ENCODE data around the gene KLHL6. TPM values are rescaled to one million over a fixed set of nuclear protein-coding genes. Genes with fewer than 3 reads are reported as not detected.

Gene KLHL6
- total RNA-seq, 1 experiment from 2014 or later, result not detected

DNA sequence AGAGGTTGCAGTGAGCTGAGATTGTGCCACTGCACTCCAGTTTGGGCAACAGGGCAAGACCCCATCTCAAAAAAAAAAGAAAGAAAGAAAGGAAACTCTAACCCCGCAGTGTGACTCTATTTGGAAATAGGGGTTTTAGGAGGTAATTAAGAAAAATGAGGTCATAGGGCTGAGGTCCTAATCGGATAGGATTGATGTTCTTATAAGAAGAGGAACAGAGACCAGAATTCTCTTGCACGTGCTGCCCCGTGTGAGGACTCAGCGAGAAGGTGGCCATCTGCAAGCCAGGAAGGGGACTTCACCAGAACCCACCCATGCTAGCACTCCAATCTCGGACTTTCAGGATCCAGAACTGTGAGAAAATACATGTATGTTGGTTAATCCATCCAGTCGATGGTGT is 25.8 kb downstream of the KLHL6 start:
- no peaks in the 10 kb centered on the region for H3K79me1 ChIP-seq (ENCODE audit: insufficient read depth, low read depth, low read length, poor library complexity, severe bottlenecking)
- no peak overlapping the region for H2AK5ac ChIP-seq (ENCODE audit: insufficient read length, low read length)
- H3K4me1 ChIP-seq (ENCODE audit: insufficient read depth, low read length), result 0 out of 2 replicates have a peak, but pooled peaks cover 2% of the 10 kb centered on the region
- Mint-ChIP-seq H3K4me3 (no peak overlapping the region), H3K27ac (no peak overlapping the region), H3K4me1 (peaks cover 18 to 27% of the 10 kb centered on the region in 2 experiments), H3K36me3 (ENCODE audit: insufficient read depth in 1 of 3, low read depth in 3 of 3) (no peaks in the 10 kb centered on the region), H3K27me3 (ENCODE audit: low read depth) (peaks cover 18% of the 10 kb centered on the region), H3K9me3 (peaks cover 0 to 5% of the 10 kb centered on the region in 2 experiments; a peak in 2 of 5 replicates)
- no peak overlapping the region for H3K4ac ChIP-seq (ENCODE audit: low read depth, low read length)
- H2AFZ ChIP-seq (ENCODE audit: low read length), result no peak overlapping the region
- H3K9me3 ChIP-seq (ENCODE audit: control insufficient read depth, low read depth, low read length), result no peaks in the 10 kb centered on the region
- H4K5ac ChIP-seq (ENCODE audit: insufficient read length, low read depth, low read length), result no peak overlapping the region
- H4K91ac ChIP-seq (ENCODE audit: insufficient read length, low read depth, low read length), result no peak overlapping the region
- H3K23ac ChIP-seq (ENCODE audit: insufficient read length, low read depth, low read length), result no peak overlapping the region
- no peak overlapping the region for H3K9ac ChIP-seq (ENCODE audit: extremely low read depth, insufficient read length, low read length)
- H3K27me3 ChIP-seq (ENCODE audit: insufficient read depth, low read length), result no peaks in the 10 kb centered on the region
- no peak overlapping the region for H3K4me2 ChIP-seq (ENCODE audit: insufficient read depth, insufficient read length, low read length)
- H2BK20ac ChIP-seq (ENCODE audit: low read depth, low read length, poor library complexity, severe bottlenecking), result no peak overlapping the region
- TF ChIP-seq, protein P1, sequence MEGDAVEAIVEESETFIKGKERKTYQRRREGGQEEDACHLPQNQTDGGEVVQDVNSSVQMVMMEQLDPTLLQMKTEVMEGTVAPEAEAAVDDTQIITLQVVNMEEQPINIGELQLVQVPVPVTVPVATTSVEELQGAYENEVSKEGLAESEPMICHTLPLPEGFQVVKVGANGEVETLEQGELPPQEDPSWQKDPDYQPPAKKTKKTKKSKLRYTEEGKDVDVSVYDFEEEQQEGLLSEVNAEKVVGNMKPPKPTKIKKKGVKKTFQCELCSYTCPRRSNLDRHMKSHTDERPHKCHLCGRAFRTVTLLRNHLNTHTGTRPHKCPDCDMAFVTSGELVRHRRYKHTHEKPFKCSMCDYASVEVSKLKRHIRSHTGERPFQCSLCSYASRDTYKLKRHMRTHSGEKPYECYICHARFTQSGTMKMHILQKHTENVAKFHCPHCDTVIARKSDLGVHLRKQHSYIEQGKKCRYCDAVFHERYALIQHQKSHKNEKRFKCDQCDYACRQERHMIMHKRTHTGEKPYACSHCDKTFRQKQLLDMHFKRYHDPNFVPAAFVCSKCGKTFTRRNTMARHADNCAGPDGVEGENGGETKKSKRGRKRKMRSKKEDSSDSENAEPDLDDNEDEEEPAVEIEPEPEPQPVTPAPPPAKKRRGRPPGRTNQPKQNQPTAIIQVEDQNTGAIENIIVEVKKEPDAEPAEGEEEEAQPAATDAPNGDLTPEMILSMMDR (conservative IDR thresholded peaks at IDR 0.05), result no peak
- WGBS (ENCODE audit: extremely low coverage, insufficient read length, low lambda C conversion rate), result no CpG with 5 or more reads among the region's 7 CpGs
- no peaks in the 10 kb centered on the region for H3K23me2 ChIP-seq (ENCODE audit: insufficient read length, low read depth, low read length, poor library complexity, severe bottlenecking)
- H3T11ph ChIP-seq (ENCODE audit: low read length), result no peak overlapping the region
- H3K27ac ChIP-seq (ENCODE audit: insufficient read length, low read depth, low read length), result no peak overlapping the region
- no peak overlapping the region for H4K8ac ChIP-seq (replicated peaks; ENCODE audit: insufficient read length, low read depth, low read length)
- no peak overlapping the region for H3K56ac ChIP-seq (ENCODE audit: insufficient read length, low read depth, low read length)
- no peak overlapping the region for H2BK12ac ChIP-seq (ENCODE audit: insufficient read length, low read depth, low read length)
- no peaks in the 10 kb centered on the region for H3K79me2 ChIP-seq (ENCODE audit: insufficient read depth, low read length)
- H3K18ac ChIP-seq (ENCODE audit: insufficient read length, low read depth, low read length), result no peak overlapping the region
- H2BK120ac ChIP-seq (ENCODE audit: low read depth, low read length, poor library complexity, severe bottlenecking), result no peak overlapping the region
- no peak for DNase-seq
- H2BK5ac ChIP-seq (ENCODE audit: insufficient read length, low read length), result no peak overlapping the region
- no peak overlapping the region for H2BK15ac ChIP-seq (ENCODE audit: low read depth, low read length)
- no peak overlapping the region for H3K14ac ChIP-seq (ENCODE audit: insufficient read depth, low read length)
- no peaks in the 10 kb centered on the region for H4K20me1 ChIP-seq (ENCODE audit: control insufficient read depth, insufficient read depth, insufficient read length)

Measured in H9 (cell line).